Stimulated activated CD8-positive, alpha-beta memory T cell treated with anti-CD3 and anti-CD28 coated beads, Interleukin-4, amount 100 ng/mL, for 24 hours (primary cell): ENCODE measurements around the gene NSF.

Experiments used
- DNase-seq: peaks from one replicate; pipeline ENCODE4 v3.0.0-alpha.2; 2020; ENCODE audit warnings: low read depth

NSF gene

DNA sequence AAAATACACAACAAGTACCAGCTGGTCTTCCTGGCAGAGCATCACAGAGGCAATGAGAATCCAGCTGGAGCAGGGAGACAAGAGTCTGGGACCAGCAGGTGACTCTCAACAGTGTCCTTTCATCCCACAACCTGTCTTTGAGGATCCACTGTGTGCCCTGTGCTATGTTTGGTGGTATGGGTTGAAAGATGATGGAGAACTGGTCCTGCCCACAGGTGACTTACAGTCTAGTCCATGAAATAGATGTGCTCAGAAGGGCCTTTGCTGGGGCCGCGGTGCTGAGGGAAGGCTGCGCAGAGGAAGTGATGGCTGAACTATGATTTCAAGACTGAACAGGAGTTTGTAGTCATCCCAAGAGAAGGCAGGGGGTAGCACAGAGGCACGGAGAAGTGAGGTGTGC is 210.1 kb downstream of the NSF start:
- DNase-seq, result no peak

DNA sequence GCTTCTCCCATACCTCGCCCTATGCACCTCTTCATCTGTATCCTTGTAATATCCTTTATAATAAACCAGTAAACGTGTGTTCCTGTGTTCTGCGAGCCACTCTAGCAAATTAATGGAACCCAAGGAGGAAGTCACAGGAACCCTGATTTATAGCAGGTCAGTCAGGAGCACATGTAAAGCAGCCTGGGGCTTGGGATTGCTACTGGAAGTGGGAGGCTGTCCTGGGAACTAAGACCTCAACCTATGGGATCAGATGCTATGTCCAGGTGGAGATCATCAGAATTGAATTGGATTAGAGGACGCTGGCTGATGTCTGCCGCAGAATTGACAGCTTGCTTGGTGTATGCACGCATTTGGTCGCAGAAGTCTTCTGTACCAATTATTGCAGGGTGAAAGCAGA is 212.3 kb downstream of the NSF start:
- no peak for DNase-seq

DNA sequence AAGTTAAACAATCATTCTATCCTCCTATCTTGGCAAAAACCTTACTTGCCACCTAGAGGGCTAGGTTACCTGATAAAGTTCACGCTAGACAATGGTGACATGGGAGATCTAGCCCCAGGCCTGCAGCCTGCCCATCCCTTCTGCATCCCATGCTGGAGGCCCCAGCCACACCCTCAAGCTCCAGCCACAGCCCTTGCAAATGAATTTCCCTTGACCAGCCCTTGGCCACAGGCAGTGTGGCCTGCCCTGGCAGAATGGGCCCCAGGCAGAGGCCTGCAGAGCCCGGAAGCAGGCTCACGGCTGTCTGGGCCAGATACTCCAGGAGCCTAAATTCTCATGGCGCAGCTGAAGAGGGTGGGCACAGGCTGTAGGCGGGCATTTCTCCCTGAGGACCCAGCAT is 213.1 kb downstream of the NSF start:
- no peak for DNase-seq

GRCh38 chr17:46805771-46806170 is 215.3 kb downstream of the NSF start:
- no peak for DNase-seq
